22Rv1 (cell line): ENCODE results near the gene MCM5.

Experiments
- H3K27ac ChIP-seq: fragments of 450-650 bp; 2 replicates; pipeline ENCODE4 v1.5.1; 2017
- ZFX ChIP-seq: fragments of 450-650 bp; IDR thresholded peaks from 2 replicates; pipeline ENCODE4 v1.6.1; 2017; ENCODE audit warnings: antibody characterized with exemption, borderline replicate concordance
- TF ChIP-seq, protein P1 (sequence below): fragments of 450-650 bp; IDR thresholded peaks from 2 replicates; pipeline ENCODE4 v1.5.1; 2017; ENCODE audit warnings: mild to moderate bottlenecking

The MCM5 gene

DNA sequence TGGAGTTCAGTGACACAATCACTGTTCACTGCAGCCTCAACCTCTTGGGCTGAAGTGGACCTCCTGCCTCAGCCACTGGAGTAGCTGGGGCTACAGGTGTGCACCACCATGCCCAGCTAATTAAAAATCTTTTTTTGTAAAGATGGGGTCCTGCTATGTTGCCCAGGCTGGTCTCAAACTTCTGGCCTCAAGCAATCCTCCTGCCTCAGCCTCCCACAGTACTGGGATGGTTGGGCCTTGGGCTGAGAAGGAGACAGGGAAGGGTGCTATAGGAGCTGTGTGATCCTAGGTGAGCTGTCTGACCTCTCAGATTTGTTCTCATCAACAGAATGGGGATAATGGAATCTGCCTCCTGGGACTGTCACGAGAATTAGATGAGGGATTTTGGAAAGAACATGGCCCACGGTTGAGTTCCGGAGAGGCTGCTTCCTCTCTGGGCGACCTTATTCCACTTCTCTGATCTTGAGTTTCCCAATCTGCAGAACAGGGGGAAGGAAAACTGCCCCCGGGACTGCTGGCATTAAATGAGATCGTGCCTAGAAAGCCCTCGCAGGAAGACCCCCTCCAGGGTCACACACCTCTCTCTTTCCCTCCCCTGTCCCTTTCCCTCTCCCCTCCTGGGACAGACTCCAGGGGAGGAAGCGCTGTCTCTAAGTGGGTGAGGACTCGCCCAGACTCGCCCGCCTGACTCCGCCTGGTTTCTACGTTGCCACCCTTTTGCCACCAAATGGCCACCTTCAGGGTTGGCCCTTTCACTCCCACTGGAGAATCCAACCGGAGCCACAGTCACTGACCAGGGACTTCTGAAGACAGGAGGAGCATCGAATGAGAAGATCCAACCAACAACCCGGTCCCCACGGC is 50.1 kb downstream of the MCM5 start:
- TF ChIP-seq, protein P1, sequence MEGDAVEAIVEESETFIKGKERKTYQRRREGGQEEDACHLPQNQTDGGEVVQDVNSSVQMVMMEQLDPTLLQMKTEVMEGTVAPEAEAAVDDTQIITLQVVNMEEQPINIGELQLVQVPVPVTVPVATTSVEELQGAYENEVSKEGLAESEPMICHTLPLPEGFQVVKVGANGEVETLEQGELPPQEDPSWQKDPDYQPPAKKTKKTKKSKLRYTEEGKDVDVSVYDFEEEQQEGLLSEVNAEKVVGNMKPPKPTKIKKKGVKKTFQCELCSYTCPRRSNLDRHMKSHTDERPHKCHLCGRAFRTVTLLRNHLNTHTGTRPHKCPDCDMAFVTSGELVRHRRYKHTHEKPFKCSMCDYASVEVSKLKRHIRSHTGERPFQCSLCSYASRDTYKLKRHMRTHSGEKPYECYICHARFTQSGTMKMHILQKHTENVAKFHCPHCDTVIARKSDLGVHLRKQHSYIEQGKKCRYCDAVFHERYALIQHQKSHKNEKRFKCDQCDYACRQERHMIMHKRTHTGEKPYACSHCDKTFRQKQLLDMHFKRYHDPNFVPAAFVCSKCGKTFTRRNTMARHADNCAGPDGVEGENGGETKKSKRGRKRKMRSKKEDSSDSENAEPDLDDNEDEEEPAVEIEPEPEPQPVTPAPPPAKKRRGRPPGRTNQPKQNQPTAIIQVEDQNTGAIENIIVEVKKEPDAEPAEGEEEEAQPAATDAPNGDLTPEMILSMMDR: no peak
- TF ChIP-seq ZFX: no peak
- H3K27ac ChIP-seq: no peak overlapping the region

- TF ChIP-seq, protein P1: no peak
- TF ChIP-seq ZFX: no peak
- H3K27ac ChIP-seq: peak overlapping the region; percentile 67; the same call in 1 of the 2 replicates
Measured at GRCh38 chr22:35450824-35451569, 51.1 kb downstream of the MCM5 start.

GRCh38 chr22:35451592-35451991 is 51.7 kb downstream of the MCM5 start:
- TF ChIP-seq, protein P1: no peak
- TF ChIP-seq ZFX: no peak

GRCh38 chr22:35452351-35452781 is 52.4 kb downstream of the MCM5 start:
- TF ChIP-seq ZFX: no peak
- TF ChIP-seq, protein P1: no peak
- H3K27ac ChIP-seq: peak overlapping the region; percentile 67

More at GRCh38 chr22:35451592-35451991, 51.7 kb downstream of the MCM5 start:
- H3K27ac ChIP-seq: peak overlapping the region; percentile 67

DNA sequence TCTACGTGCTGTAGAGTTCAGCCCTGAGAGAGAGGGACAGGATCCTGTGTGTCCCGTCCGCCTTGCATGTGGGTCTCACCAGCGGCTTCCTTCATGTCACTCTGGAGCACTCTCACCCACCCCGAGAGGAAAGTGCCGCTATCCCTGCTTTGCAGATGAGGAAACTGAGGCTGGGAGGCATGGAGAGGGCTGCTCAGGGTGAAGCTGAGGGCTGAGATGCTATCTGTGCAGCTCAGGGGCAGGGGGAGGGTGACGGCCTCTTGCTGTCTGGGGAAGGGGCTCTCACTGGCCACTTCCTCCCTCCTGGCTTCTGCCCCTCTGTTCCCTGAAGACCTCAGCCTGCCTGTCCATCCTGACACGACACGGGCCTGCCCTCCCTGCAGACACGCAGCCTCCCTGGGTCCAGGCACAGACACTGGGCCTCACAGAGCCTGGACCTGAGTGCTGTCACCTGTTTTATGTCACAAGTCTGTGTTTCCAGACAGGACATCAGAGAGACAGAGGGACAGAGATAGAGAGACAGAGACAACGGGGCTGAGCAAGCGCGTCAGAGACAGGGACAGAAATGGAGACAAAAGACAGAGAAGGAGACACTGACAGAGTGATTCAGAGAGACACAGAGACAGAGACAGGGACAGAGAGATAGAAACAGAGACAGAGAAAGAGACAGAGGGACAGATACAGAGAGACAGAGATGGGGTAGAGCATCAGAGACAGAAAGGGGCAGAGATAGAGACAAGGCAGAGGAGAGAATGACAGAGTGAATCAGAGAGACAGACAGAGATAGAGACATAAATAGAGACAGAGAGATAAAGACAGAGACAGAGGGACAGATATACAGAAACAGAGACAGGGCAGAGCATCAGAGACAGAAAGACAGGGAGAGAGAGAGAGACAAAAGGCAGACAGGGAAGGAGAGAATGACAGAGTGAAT is 53.1 kb downstream of the MCM5 start:
- no peak for TF ChIP-seq ZFX
- TF ChIP-seq, protein P1: no peak
- peak overlapping the region; percentile 67 for H3K27ac ChIP-seq

DNA sequence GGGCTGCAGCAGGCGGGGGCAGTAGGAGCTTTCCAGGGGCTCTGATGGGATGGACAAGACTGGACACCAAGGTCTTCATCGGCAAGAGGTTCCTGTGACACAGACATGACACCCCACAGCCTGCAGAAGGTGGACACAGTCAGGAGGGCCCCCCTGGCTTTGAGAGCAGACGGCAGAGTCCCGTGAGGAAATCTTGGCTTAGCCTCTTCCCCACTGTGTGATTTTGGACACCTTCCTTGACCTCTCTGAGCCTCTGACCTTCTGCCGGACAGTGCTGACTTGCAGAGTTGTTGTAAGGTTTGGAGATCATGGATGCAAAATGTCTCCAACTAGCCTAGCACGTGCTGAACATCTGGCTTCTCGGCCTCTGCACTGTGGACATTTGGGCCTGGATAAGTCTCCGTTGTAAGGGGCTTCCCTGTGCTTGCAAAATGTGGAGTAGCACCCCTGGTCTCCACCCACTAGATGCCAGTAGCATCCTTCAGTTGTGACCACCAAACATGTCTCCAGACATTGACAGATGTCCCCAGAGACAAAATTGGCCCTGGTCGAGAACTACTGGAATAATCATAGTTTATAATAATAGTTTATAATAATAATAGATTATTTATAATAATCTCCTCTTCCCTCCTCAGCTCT is 54.6 kb downstream of the MCM5 start:
- no peak overlapping the region for H3K27ac ChIP-seq
- TF ChIP-seq ZFX: no peak
- TF ChIP-seq, protein P1: no peak
